ENCODE results near the gene LRRC74A. TPM values are rescaled to one million over a fixed set of nuclear protein-coding genes. Genes with fewer than 3 reads are reported as not detected.

Gene LRRC74A
- total and polyA plus RNA-seq, 9 of the 15 experiments (the other 6 are each of a cell fraction or from before 2014, with no cell fraction given) = not detected

DNA sequence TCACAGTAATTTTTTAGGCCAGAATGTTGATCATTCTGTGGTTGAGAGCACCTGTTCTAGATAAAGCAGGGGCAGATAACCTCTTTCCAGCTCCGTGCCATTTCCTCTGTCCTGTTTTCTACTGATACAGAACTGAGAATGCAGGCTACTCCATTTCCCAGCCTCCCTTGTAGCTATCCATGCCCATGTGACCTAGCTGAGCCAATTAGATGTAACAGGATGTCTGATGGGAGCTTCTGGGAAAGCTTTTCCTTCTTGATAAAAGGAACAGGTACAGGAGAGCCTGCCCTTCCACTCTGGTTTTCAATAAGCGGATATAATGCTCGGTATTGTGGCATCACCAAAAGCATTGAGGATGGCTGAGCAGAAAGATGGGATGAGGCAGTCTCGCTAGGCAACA is 54.2 kb downstream of the LRRC74A start (continued):
- TF ChIP-seq, protein P1, sequence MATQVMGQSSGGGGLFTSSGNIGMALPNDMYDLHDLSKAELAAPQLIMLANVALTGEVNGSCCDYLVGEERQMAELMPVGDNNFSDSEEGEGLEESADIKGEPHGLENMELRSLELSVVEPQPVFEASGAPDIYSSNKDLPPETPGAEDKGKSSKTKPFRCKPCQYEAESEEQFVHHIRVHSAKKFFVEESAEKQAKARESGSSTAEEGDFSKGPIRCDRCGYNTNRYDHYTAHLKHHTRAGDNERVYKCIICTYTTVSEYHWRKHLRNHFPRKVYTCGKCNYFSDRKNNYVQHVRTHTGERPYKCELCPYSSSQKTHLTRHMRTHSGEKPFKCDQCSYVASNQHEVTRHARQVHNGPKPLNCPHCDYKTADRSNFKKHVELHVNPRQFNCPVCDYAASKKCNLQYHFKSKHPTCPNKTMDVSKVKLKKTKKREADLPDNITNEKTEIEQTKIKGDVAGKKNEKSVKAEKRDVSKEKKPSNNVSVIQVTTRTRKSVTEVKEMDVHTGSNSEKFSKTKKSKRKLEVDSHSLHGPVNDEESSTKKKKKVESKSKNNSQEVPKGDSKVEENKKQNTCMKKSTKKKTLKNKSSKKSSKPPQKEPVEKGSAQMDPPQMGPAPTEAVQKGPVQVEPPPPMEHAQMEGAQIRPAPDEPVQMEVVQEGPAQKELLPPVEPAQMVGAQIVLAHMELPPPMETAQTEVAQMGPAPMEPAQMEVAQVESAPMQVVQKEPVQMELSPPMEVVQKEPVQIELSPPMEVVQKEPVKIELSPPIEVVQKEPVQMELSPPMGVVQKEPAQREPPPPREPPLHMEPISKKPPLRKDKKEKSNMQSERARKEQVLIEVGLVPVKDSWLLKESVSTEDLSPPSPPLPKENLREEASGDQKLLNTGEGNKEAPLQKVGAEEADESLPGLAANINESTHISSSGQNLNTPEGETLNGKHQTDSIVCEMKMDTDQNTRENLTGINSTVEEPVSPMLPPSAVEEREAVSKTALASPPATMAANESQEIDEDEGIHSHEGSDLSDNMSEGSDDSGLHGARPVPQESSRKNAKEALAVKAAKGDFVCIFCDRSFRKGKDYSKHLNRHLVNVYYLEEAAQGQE (IDR thresholded peaks at IDR 0.05; ENCODE audit: borderline replicate concordance) = peak; percentile 37
- TF ChIP-seq, protein P1 (CRISPR knock-in tag; IDR thresholded peaks at IDR 0.05; ENCODE audit: low read depth) = no peak
- TF ChIP-seq AFF1 (IDR thresholded peaks at IDR 0.05; ENCODE audit: low read depth in 1 of 2, partially characterized antibody in 2 of 2) = peak in 1 of 2 experiments; percentile 88
- TF ChIP-seq, protein P2, sequence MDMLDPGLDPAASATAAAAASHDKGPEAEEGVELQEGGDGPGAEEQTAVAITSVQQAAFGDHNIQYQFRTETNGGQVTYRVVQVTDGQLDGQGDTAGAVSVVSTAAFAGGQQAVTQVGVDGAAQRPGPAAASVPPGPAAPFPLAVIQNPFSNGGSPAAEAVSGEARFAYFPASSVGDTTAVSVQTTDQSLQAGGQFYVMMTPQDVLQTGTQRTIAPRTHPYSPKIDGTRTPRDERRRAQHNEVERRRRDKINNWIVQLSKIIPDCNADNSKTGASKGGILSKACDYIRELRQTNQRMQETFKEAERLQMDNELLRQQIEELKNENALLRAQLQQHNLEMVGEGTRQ (CRISPR knock-in tag; IDR thresholded peaks at IDR 0.05) = peak; percentile 95

Measured in K562 (cell line).